Astrocyte (in vitro differentiated cells and primary cell): ENCODE measurements around the gene WDPCP. TPM values are rescaled to one million over a fixed set of nuclear protein-coding genes. Genes with fewer than 3 reads are reported as not detected.
"Not testable (repeated sequence)": the region's sequence is repeated elsewhere in the genome, so short reads cannot be mapped to it uniquely, and the experiment has no call there.

Experiments
- DNase-seq: peaks from one replicate; pipeline ENCODE4 v3.0.0-alpha.2; 2010; ENCODE audit warnings: low read depth
- FAIRE-seq: peaks from 2 replicates; lab custom pipeline; 2011; peaks lifted over from hg19 to GRCh38; lab: Jason Lieb, UNC
- H2AFZ ChIP-seq: 2 replicates; pipeline ENCODE4 v1.6.0; 2012; ENCODE audit warnings: low read depth, low read length, inconsistent platforms
- H3K27ac ChIP-seq: 2 replicates; pipeline ENCODE4 v1.5.1; 2011; ENCODE audit warnings: low read depth, low read length, inconsistent platforms
- H3K27me3 ChIP-seq: 2 replicates; pipeline ENCODE4 v1.6.0; 2011; ENCODE audit warnings: low read length, inconsistent platforms; ENCODE audit not compliant: insufficient read depth
- H3K36me3 ChIP-seq: 2 replicates; pipeline ENCODE4 v1.5.1; 2011; ENCODE audit warnings: low read length, inconsistent platforms; ENCODE audit not compliant: insufficient read depth
- H3K4me1 ChIP-seq: 2 replicates; pipeline ENCODE4 v1.5.1; 2011; ENCODE audit warnings: low read length, inconsistent platforms; ENCODE audit not compliant: insufficient read depth
- H3K4me2 ChIP-seq: 2 replicates; pipeline ENCODE4 v1.6.0; 2012; ENCODE audit warnings: low read length, inconsistent platforms
- H3K4me3 ChIP-seq: 2 replicates; pipeline ENCODE4 v1.5.1; 2011; ENCODE audit warnings: low read depth, mild to moderate bottlenecking, low read length, inconsistent platforms; ENCODE audit not compliant: insufficient read depth
- H3K79me2 ChIP-seq: 2 replicates; pipeline ENCODE4 v1.6.0; 2012; ENCODE audit warnings: mild to moderate bottlenecking, low read length, inconsistent platforms; ENCODE audit not compliant: insufficient read depth
- H3K9ac ChIP-seq: 2 replicates; pipeline ENCODE4 v1.6.0; 2012; ENCODE audit warnings: mild to moderate bottlenecking, low read length, inconsistent platforms
- H3K9me3 ChIP-seq: 2 replicates; pipeline ENCODE4 v1.5.1; 2012; ENCODE audit warnings: low read depth, mild to moderate bottlenecking, low read length, inconsistent platforms; ENCODE audit not compliant: insufficient read depth
- H4K20me1 ChIP-seq: 2 replicates; pipeline ENCODE4 v1.6.0; 2012; ENCODE audit warnings: low read length, inconsistent platforms; ENCODE audit not compliant: insufficient read depth
- H3K27ac Mint-ChIP-seq: one replicate; pipeline ENCODE4 v1.8.0; 2021; ENCODE audit warnings: mild to moderate bottlenecking, mixed read lengths; ENCODE audit not compliant: unreplicated experiment
- H3K27me3 Mint-ChIP-seq: one replicate; pipeline ENCODE4 v1.8.0; 2021; ENCODE audit warnings: low read depth, mixed read lengths; ENCODE audit not compliant: unreplicated experiment
- H3K36me3 Mint-ChIP-seq: one replicate; pipeline ENCODE4 v1.8.0; 2021; ENCODE audit warnings: low read depth, mixed read lengths; ENCODE audit not compliant: unreplicated experiment
- H3K4me1 Mint-ChIP-seq: one replicate; pipeline ENCODE4 v1.8.0; 2021; ENCODE audit warnings: low read depth, mixed read lengths; ENCODE audit not compliant: unreplicated experiment
- H3K4me3 Mint-ChIP-seq: one replicate; pipeline ENCODE4 v1.8.0; 2021; ENCODE audit warnings: mild to moderate bottlenecking, moderate library complexity, mixed read lengths; ENCODE audit not compliant: unreplicated experiment
- H3K9me3 Mint-ChIP-seq: one replicate; pipeline ENCODE4 v1.8.0; 2021; ENCODE audit warnings: mild to moderate bottlenecking, mixed read lengths; ENCODE audit not compliant: unreplicated experiment
- CTCF ChIP-seq: IDR thresholded peaks from 2 replicates; pipeline ENCODE4 v1.5.1; 2011; ENCODE audit warnings: low read depth, mild to moderate bottlenecking, inconsistent platforms, low read length, moderate library complexity; ENCODE audit not compliant: insufficient read depth
- EZH2 ChIP-seq: IDR thresholded peaks from 2 replicates; pipeline ENCODE4 v1.6.1; 2012; ENCODE audit warnings: mild to moderate bottlenecking, low read length, inconsistent platforms; ENCODE audit not compliant: insufficient read depth
- total RNA-seq: library from RNA; stranded (reverse); gene quantifications from 2 replicates; pipeline ENCODE4 v1.2.1, GENCODE V29; 2021

The WDPCP gene
- total RNA-seq, 1 donor from 2014 or later, result 15.1 TPM

- no peak for TF ChIP-seq CTCF
- no peak for TF ChIP-seq EZH2
- H3K4me1 ChIP-seq, result no peaks in the 10 kb centered on the region
- H3K9me3 ChIP-seq, result no peaks in the 10 kb centered on the region
- H4K20me1 ChIP-seq, result no peaks in the 10 kb centered on the region
- H3K36me3 ChIP-seq, result no peaks in the 10 kb centered on the region
- H3K9ac ChIP-seq, result no peak overlapping the region
- Mint-ChIP-seq H3K27me3 (no peaks in the 10 kb centered on the region), H3K36me3 (no peaks in the 10 kb centered on the region), H3K9me3 (peaks cover 2% of the 10 kb centered on the region), H3K4me1 (no peaks in the 10 kb centered on the region), H3K27ac (no peak overlapping the region), H3K4me3 (no peak overlapping the region)
- H3K4me2 ChIP-seq, result no peak overlapping the region
- H3K27me3 ChIP-seq, result no peaks in the 10 kb centered on the region
- no peak overlapping the region for H3K4me3 ChIP-seq
- H2AFZ ChIP-seq, result no peak overlapping the region
- no peak overlapping the region for H3K27ac ChIP-seq
- DNase-seq, result no peak
- H3K79me2 ChIP-seq, result peaks cover 25% of the 10 kb centered on the region
- FAIRE-seq, result no peak
These were observed 7.5 kb downstream of the WDPCP start for GRCh38 chr2:63580651-63581297.

GRCh38 chr2:63578767-63579166 lies 9.5 kb downstream of the WDPCP start:
- Histone ChIP-seq H2AFZ (no peak overlapping the region), H3K27ac (no peak overlapping the region), H4K20me1 (no peaks in the 10 kb centered on the region), H3K4me3 (no peak overlapping the region), H3K4me1 (no peaks in the 10 kb centered on the region), H3K4me2 (no peak overlapping the region), H3K27me3 (no peaks in the 10 kb centered on the region), H3K9me3 (no peaks in the 10 kb centered on the region), H3K79me2 (peaks cover 30% of the 10 kb centered on the region), H3K36me3 (no peaks in the 10 kb centered on the region), H3K9ac (no peak overlapping the region)
- no peak for DNase-seq
- TF ChIP-seq CTCF (no peak), EZH2 (no peak)
- Mint-ChIP-seq H3K36me3 (no peaks in the 10 kb centered on the region), H3K9me3 (peaks cover 2% of the 10 kb centered on the region), H3K27me3 (no peaks in the 10 kb centered on the region), H3K27ac (no peak overlapping the region), H3K4me3 (no peak overlapping the region), H3K4me1 (no peaks in the 10 kb centered on the region)
- no peak for FAIRE-seq

GRCh38 chr2:63576546-63576945 lies 11.7 kb downstream of the WDPCP start:
- Histone ChIP-seq H3K9ac (no peak overlapping the region), H3K27ac (no peak overlapping the region), H3K36me3 (no peaks in the 10 kb centered on the region), H2AFZ (no peak overlapping the region), H3K4me3 (no peak overlapping the region), H3K27me3 (no peaks in the 10 kb centered on the region), H3K4me1 (no peaks in the 10 kb centered on the region), H3K9me3 (no peaks in the 10 kb centered on the region), H3K79me2 (peaks cover 22% of the 10 kb centered on the region), H4K20me1 (no peaks in the 10 kb centered on the region), H3K4me2 (no peak overlapping the region)
- DNase-seq (no peak), FAIRE-seq (no peak)
- TF ChIP-seq EZH2, result no peak
- TF ChIP-seq CTCF, result no peak
- no peaks in the 10 kb centered on the region for H3K36me3 Mint-ChIP-seq
- H3K27me3 Mint-ChIP-seq, result no peaks in the 10 kb centered on the region
- H3K4me1 Mint-ChIP-seq, result no peaks in the 10 kb centered on the region
- no peak overlapping the region for H3K27ac Mint-ChIP-seq
- H3K9me3 Mint-ChIP-seq, result peaks cover 2% of the 10 kb centered on the region
- no peak overlapping the region for H3K4me3 Mint-ChIP-seq

GRCh38 chr2:63573726-63574345 lies 14.4 kb downstream of the WDPCP start:
- H3K4me3 ChIP-seq, H3K27me3 ChIP-seq, H3K9me3 ChIP-seq, H3K4me1 Mint-ChIP-seq, DNase-seq, FAIRE-seq, H3K27ac ChIP-seq, H3K4me2 ChIP-seq, H3K9ac ChIP-seq, H3K27me3 Mint-ChIP-seq, H3K36me3 Mint-ChIP-seq, H3K27ac Mint-ChIP-seq, H3K4me1 ChIP-seq, H2AFZ ChIP-seq, H3K9me3 Mint-ChIP-seq, H3K36me3 ChIP-seq, H3K4me3 Mint-ChIP-seq, H4K20me1 ChIP-seq: not testable (repeated sequence)
- peaks cover 12% of the 10 kb centered on the region for H3K79me2 ChIP-seq
